Measurements from ENCODE around the gene NKAIN1. TPM values are rescaled to one million over a fixed set of nuclear protein-coding genes. Genes with fewer than 3 reads are reported as not detected.

NKAIN1 gene
- total RNA-seq, 1 donor from 2014 or later, result 263 TPM

DNA sequence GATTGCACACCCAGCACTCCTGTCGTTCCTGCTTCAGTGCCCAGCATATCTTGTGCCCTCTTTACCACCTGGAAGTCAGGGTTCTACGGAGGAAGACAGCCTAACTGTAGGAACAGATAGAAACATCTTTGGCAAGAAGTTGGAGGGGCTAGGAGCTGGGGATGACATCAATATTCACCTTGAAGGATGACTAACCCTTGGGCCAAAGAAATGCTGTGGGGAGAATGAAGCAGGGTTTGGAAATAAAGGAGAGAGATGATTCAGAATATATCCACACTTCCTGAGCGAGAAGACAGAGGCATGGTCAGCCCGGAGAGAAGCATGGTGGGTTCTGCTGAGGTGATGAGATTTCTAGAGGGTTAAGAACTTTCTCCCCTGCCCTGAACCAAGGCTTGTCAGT lies 4.6 kb upstream of the NKAIN1 start:
- TF ChIP-seq CTCF (IDR thresholded peaks at IDR 0.05; ENCODE audit: partially characterized antibody, unreplicated experiment), result no peak
- Mint-ChIP-seq H3K9me3 (ENCODE audit: unreplicated experiment) (peaks cover 8% of the 10 kb centered on the region), H3K36me3 (ENCODE audit: unreplicated experiment) (no peaks in the 10 kb centered on the region), H3K4me3 (ENCODE audit: unreplicated experiment) (peak overlapping the region; percentile 5), H3K27ac (ENCODE audit: unreplicated experiment) (no peak overlapping the region), H3K27me3 (ENCODE audit: unreplicated experiment) (peaks cover 8% of the 10 kb centered on the region), H3K4me1 (ENCODE audit: low read depth, unreplicated experiment) (peaks cover 20% of the 10 kb centered on the region)
- DNase-seq, result no peak

DNA sequence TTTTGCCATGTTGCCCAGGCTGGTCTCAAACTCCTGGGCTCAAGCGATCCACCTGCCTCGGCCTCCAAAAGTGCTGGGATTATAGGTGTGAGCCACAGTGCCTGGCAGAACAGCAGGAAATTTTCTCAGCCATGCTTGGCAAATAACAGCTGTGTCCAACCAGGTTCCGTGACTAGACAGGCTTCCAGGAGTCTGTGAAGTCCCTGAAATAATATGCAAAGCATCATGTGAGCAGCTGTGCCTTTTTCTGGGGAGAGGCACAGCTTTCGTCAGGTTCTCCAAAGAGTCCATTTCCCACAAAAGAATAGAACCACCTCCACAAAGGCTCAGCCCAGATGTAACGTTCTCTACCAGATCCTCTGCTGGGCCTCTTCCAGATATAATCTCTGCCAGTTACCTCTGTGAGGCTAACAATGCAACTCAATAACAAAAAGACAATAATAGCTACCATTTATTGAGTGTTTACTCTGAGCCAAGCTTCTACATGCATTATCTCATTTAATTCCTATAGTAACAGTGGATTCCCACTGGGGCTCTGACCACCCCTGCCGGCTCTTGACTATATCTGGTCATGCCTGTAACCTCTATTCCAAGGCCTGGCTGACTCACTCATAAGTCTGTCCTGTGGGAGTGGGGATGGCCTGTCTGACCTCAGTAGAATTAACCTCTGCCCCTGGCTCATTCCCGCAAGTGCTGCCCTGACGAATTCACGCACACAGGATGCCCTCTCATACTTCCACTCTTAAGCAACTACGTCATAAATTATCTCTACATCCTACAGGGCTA lies 4.0 kb upstream of the NKAIN1 start:
- H3K4me3 Mint-ChIP-seq (ENCODE audit: unreplicated experiment), result peak overlapping the region; percentile 5
- no peaks in the 10 kb centered on the region for H3K36me3 Mint-ChIP-seq (ENCODE audit: unreplicated experiment)
- peaks cover 20% of the 10 kb centered on the region for H3K4me1 Mint-ChIP-seq (ENCODE audit: low read depth, unreplicated experiment)
- H3K27me3 Mint-ChIP-seq (ENCODE audit: unreplicated experiment), result peaks cover 13% of the 10 kb centered on the region
- H3K27ac Mint-ChIP-seq (ENCODE audit: unreplicated experiment), result peak overlapping the region; percentile 24
- H3K9me3 Mint-ChIP-seq (ENCODE audit: unreplicated experiment), result peaks cover 11% of the 10 kb centered on the region
- no peak for DNase-seq
- TF ChIP-seq CTCF (IDR thresholded peaks at IDR 0.05; ENCODE audit: partially characterized antibody, unreplicated experiment), result no peak

DNA sequence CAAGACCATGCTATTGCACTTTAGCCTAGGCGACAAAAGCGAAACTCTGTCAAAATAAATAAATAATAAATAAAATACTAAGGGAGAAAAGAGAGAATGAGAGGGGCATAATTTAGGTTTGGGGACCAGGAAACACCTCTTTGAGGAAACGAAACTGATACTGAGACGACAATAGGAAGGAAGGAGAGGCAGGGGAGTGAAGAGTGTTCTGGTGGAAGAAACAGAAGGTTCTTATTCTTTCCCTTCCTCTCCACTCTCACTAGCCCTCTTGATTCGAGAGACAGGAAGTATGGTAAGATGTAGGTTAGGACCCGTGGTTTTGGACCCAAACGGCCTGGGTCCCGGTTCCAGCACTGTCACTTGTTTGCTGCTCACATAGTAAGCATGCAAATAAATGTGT lies 1.6 kb upstream of the NKAIN1 start:
- H3K36me3 Mint-ChIP-seq (ENCODE audit: unreplicated experiment), result no peaks in the 10 kb centered on the region
- no peak overlapping the region for H3K4me3 Mint-ChIP-seq (ENCODE audit: unreplicated experiment)
- TF ChIP-seq CTCF (IDR thresholded peaks at IDR 0.05; ENCODE audit: partially characterized antibody, unreplicated experiment), result no peak
- peaks cover 29% of the 10 kb centered on the region for H3K4me1 Mint-ChIP-seq (ENCODE audit: low read depth, unreplicated experiment)
- H3K27me3 Mint-ChIP-seq (ENCODE audit: unreplicated experiment), result peaks cover 15% of the 10 kb centered on the region
- no peak for DNase-seq
- no peak overlapping the region for H3K27ac Mint-ChIP-seq (ENCODE audit: unreplicated experiment)
- peaks cover 17% of the 10 kb centered on the region for H3K9me3 Mint-ChIP-seq (ENCODE audit: unreplicated experiment)

DNA sequence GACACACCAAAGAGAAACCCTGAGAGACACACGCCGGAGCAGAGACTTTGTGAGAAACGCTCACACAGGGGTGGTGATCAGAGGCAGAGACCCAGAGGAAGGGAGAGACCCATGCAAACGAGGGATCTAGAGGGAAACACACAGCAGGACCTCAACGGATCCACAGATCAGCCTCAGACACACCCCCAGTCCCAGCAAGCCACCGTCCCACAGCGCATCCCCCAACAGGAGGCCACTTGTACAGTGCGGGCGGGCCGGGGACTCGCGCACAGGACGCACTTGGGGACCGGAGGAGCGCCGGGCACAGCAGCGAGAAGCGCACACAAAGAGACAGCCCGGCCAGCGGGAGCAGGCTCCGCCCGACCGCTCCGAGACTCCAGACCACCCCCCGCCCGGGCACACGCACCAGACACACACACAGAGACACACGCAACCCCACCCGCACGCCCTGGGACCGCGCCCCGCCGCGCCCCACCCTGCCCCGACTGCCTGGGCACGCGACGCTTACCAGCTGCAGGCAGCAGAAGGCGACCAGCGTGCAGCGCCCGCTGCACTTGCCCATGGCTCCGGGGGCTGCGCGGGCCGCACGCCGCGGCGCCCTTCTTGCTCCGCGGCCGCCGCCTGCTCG lies 587 bp downstream of the NKAIN1 start:
- peak; percentile 82 for DNase-seq
- H3K27me3 Mint-ChIP-seq (ENCODE audit: unreplicated experiment), result peaks cover 18% of the 10 kb centered on the region
- no peak for TF ChIP-seq CTCF (IDR thresholded peaks at IDR 0.05; ENCODE audit: partially characterized antibody, unreplicated experiment)
- H3K4me3 Mint-ChIP-seq (ENCODE audit: unreplicated experiment), result peak overlapping the region; percentile 96
- peaks cover 43% of the 10 kb centered on the region for H3K4me1 Mint-ChIP-seq (ENCODE audit: low read depth, unreplicated experiment)
- peaks cover 27% of the 10 kb centered on the region for H3K9me3 Mint-ChIP-seq (ENCODE audit: unreplicated experiment)
- no peaks in the 10 kb centered on the region for H3K36me3 Mint-ChIP-seq (ENCODE audit: unreplicated experiment)
- H3K27ac Mint-ChIP-seq (ENCODE audit: unreplicated experiment), result peak overlapping the region; percentile 98

DNA sequence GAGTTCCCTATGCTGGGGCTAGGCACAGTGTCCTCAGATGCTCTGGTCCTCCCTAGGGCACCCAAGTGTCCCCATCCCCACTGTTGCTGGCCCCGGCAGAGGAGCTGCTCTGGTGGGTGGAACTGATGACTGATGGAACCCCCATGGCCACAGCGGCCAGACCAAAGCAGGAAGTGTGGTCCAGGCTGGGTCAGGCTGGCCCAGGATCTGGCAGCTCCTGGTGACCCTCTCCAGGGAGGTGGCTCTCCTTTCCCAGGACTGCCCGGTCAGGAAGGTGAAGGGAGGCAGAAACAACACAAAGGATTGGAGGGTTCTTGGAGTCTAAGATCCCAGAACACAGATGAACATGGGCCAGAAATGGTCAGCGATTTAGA lies 1.1 kb downstream of the NKAIN1 start:
- Mint-ChIP-seq H3K27ac (ENCODE audit: unreplicated experiment) (peak overlapping the region; percentile 98), H3K9me3 (ENCODE audit: unreplicated experiment) (peaks cover 27% of the 10 kb centered on the region), H3K27me3 (ENCODE audit: unreplicated experiment) (peaks cover 18% of the 10 kb centered on the region), H3K36me3 (ENCODE audit: unreplicated experiment) (no peaks in the 10 kb centered on the region), H3K4me3 (ENCODE audit: unreplicated experiment) (peak overlapping the region; percentile 96), H3K4me1 (ENCODE audit: low read depth, unreplicated experiment) (peaks cover 41% of the 10 kb centered on the region)
- TF ChIP-seq CTCF (IDR thresholded peaks at IDR 0.05; ENCODE audit: partially characterized antibody, unreplicated experiment), result no peak
- peak; percentile 38 for DNase-seq
